ENCODE measurements around the gene CNOT6. TPM values are rescaled to one million over a fixed set of nuclear protein-coding genes. Genes with fewer than 3 reads are reported as not detected.
A peak's percentile ranks its signal among the peaks of the same experiment; 100 is the strongest.

CNOT6 gene
- total RNA-seq, 4 donors from 2014 or later, result 11.2 to 26.8 (median 15.5) TPM

- DNase-seq, result no peak
- Histone ChIP-seq H3K9me3 (no peaks in the 10 kb centered on the region), H3K4me3 (no peak overlapping the region), H3K36me3 (peaks cover 0 to 16% (median 0%) of the 10 kb centered on the region in 3 donors), H3K27me3 (no peaks in the 10 kb centered on the region), H3K4me1 (no peaks in the 10 kb centered on the region), H3K27ac (no peak overlapping the region)
- TF ChIP-seq POLR2A (IDR thresholded peaks at IDR 0.05) (no peak), CTCF (IDR thresholded peaks at IDR 0.05) (no peak)
These were observed 46.0 kb downstream of the CNOT6 start for GRCh38 chr5:180540050-180540694.

- Histone ChIP-seq H3K27ac (no peak overlapping the region), H3K36me3 (peaks cover 0 to 16% (median 0%) of the 10 kb centered on the region in 3 donors), H3K27me3 (no peaks in the 10 kb centered on the region), H3K9me3 (no peaks in the 10 kb centered on the region), H3K4me3 (no peak overlapping the region), H3K4me1 (no peaks in the 10 kb centered on the region)
- TF ChIP-seq POLR2A (IDR thresholded peaks at IDR 0.05) (no peak), CTCF (IDR thresholded peaks at IDR 0.05) (no peak)
- no peak for DNase-seq
These were observed 47.5 kb downstream of the CNOT6 start for GRCh38 chr5:180541710-180542109.

GRCh38 chr5:180545248-180545647, 51.1 kb downstream of the CNOT6 start:
- no peak for TF ChIP-seq POLR2A (IDR thresholded peaks at IDR 0.05)

GRCh38 chr5:180548563-180548962, 54.4 kb downstream of the CNOT6 start:
- no peak for TF ChIP-seq CTCF (IDR thresholded peaks at IDR 0.05)
- TF ChIP-seq POLR2A (IDR thresholded peaks at IDR 0.05), result no peak
- peak overlapping the region in 2 of 4 donors; percentile 48 to 66 for H3K27ac ChIP-seq
- H3K27me3 ChIP-seq, result no peaks in the 10 kb centered on the region
- H3K36me3 ChIP-seq, result peaks cover 0 to 14% (median 0%) of the 10 kb centered on the region in 3 donors
- H3K4me1 ChIP-seq, result peaks cover 0 to 3% (median 0%) of the 10 kb centered on the region in 4 donors
- H3K4me3 ChIP-seq, result no peak overlapping the region
- no peaks in the 10 kb centered on the region for H3K9me3 ChIP-seq
- DNase-seq, result no peak

More at GRCh38 chr5:180545248-180545647, 51.1 kb downstream of the CNOT6 start:
- H3K36me3 ChIP-seq, result peaks cover 0 to 19% (median 0%) of the 10 kb centered on the region in 3 donors
- H3K27me3 ChIP-seq, result no peaks in the 10 kb centered on the region
- no peak for DNase-seq
- no peak overlapping the region for H3K27ac ChIP-seq
- no peak overlapping the region for H3K4me3 ChIP-seq
- H3K4me1 ChIP-seq, result peaks cover 0 to 3% (median 0%) of the 10 kb centered on the region in 4 donors
- no peaks in the 10 kb centered on the region for H3K9me3 ChIP-seq

- no peak overlapping the region for H3K4me3 ChIP-seq
- TF ChIP-seq CTCF (IDR thresholded peaks at IDR 0.05) (no peak), POLR2A (IDR thresholded peaks at IDR 0.05) (no peak)
- H3K27ac ChIP-seq, result no peak overlapping the region
- DNase-seq, result no peak
- no peaks in the 10 kb centered on the region for H3K27me3 ChIP-seq
- H3K36me3 ChIP-seq, result peaks cover 0 to 20% (median 0%) of the 10 kb centered on the region in 3 donors
- H3K4me1 ChIP-seq, result peaks cover 0 to 3% (median 0%) of the 10 kb centered on the region in 4 donors
- H3K9me3 ChIP-seq, result no peaks in the 10 kb centered on the region
These were observed 59.4 kb downstream of the CNOT6 start for GRCh38 chr5:180553530-180553929.

- H3K4me1 ChIP-seq, result no peaks in the 10 kb centered on the region
- no peaks in the 10 kb centered on the region for H3K27me3 ChIP-seq
- no peak overlapping the region for H3K4me3 ChIP-seq
- H3K9me3 ChIP-seq, result no peaks in the 10 kb centered on the region
- H3K36me3 ChIP-seq, result peaks cover 0 to 18% (median 0%) of the 10 kb centered on the region in 3 donors
- DNase-seq, result no peak
- no peak for TF ChIP-seq POLR2A (IDR thresholded peaks at IDR 0.05)
- TF ChIP-seq CTCF (IDR thresholded peaks at IDR 0.05), result no peak
- no peak overlapping the region for H3K27ac ChIP-seq
These were observed 61.2 kb downstream of the CNOT6 start for GRCh38 chr5:180555168-180555921.

Measured in Peyer's patch (tissue), 4 donors.